BJ (cell line): ENCODE data around the gene AKT3. TPM values are rescaled to one million over a fixed set of nuclear protein-coding genes. Genes with fewer than 3 reads are reported as not detected.

Experiments
- CTCF ChIA-PET: fragments of 350-600 bp; formaldehyde crosslinking; extraction: SDS; loops from one replicate; lab custom pipeline; 2021; ENCODE audit warnings: antibody characterized with exemption, inconsistent platforms; lab: Yijun Ruan, JAX
- POLR2A ChIA-PET: fragments of 300-600 bp; sonication (Branson Sonifier 250); formaldehyde crosslinking; extraction: SDS; loops from one replicate; lab custom pipeline; 2021; ENCODE audit warnings: antibody characterized with exemption; lab: Charles Lee
- DNase-seq: peaks from one replicate; pipeline ENCODE4 v3.0.0-alpha.2; 2011; ENCODE audit warnings: low read depth
- H3K27me3 ChIP-seq: 2 replicates; pipeline ENCODE4 v1.6.0; 2011; ENCODE audit warnings: low read length; ENCODE audit not compliant: control insufficient read depth, insufficient read depth
- H3K36me3 ChIP-seq: 2 replicates; pipeline ENCODE4 v1.5.1; 2011; ENCODE audit warnings: low read length; ENCODE audit not compliant: control insufficient read depth, insufficient read depth
- H3K4me3 ChIP-seq: 2 replicates; pipeline ENCODE4 v1.5.1; 2011; ENCODE audit warnings: low read depth, mild to moderate bottlenecking, control low read depth, low read length
- polyA plus RNA-seq: library from polyadenylated mRNA; depleted of rRNA; stranded (reverse); fragments of >200 nt; gene quantifications from 2 replicates; pipeline ENCODE4 v1.2.3, GENCODE V29; 2011
- TF ChIP-seq, protein P1 (sequence below): IDR thresholded peaks from 2 replicates; pipeline ENCODE4 v1.5.1; 2011; ENCODE audit warnings: low read depth, mild to moderate bottlenecking, control low read depth, inconsistent platforms, low read length, moderate library complexity; ENCODE audit not compliant: insufficient read depth

Gene AKT3
- polyA plus RNA-seq, 1 experiment: 23.8 TPM

DNA sequence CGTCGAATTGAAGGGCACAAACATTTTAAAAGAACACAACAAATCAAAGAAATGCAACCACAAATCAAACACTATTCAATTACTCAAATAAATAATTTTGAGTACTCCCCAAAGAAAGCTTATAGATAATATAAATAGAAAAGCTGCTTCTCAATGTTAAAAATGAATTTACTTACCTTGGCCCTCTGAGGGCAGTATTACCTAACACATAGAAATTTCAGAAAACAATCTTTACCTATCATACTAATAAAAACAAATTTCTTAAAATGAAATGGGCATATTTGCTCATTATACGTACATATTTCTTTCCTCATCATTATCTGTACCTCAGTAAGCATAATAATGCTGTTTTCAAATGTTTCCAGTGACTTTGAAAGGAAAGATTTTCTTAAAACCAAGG, 141.8 kb downstream of the AKT3 start:
- CTCF ChIA-PET: interaction anchor here (0.7 kb wide), 1 partner anchor 565 kb away, joined by 5 read pairs; no protein-coding TSS in a partner anchor
- no peak overlapping the region for H3K4me3 ChIP-seq
- DNase-seq: no peak
- H3K27me3 ChIP-seq: no peaks in the 10 kb centered on the region
- H3K36me3 ChIP-seq: no peaks in the 10 kb centered on the region
- TF ChIP-seq, protein P1, sequence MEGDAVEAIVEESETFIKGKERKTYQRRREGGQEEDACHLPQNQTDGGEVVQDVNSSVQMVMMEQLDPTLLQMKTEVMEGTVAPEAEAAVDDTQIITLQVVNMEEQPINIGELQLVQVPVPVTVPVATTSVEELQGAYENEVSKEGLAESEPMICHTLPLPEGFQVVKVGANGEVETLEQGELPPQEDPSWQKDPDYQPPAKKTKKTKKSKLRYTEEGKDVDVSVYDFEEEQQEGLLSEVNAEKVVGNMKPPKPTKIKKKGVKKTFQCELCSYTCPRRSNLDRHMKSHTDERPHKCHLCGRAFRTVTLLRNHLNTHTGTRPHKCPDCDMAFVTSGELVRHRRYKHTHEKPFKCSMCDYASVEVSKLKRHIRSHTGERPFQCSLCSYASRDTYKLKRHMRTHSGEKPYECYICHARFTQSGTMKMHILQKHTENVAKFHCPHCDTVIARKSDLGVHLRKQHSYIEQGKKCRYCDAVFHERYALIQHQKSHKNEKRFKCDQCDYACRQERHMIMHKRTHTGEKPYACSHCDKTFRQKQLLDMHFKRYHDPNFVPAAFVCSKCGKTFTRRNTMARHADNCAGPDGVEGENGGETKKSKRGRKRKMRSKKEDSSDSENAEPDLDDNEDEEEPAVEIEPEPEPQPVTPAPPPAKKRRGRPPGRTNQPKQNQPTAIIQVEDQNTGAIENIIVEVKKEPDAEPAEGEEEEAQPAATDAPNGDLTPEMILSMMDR: no peak
- POLR2A ChIA-PET: no interaction called here

DNA sequence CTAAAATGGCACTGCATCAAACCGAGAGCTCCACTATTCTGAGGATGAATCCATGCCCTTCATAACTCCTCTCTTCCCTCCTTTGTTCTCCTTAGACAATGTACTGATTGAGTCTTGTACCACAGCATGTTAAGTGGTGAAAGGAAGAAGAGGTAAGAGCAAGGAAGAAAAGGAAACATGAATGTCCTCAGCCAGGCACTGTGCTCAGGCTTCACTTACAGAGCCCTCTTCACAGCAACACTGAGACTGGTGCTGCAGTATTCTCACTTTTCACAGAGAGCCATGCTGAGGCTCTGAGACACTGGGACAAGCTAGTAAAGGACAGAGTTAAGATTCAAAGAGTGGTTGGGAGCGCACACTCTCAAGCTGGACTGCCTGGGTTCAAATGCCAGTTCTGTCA, 143.5 kb downstream of the AKT3 start:
- H3K36me3 ChIP-seq: no peaks in the 10 kb centered on the region
- ChIA-PET CTCF (interaction anchor here (0.7 kb wide), 1 partner anchor 42 kb away, joined by 3 read pairs; no protein-coding TSS in a partner anchor), POLR2A (no interaction called here)
- no peaks in the 10 kb centered on the region for H3K27me3 ChIP-seq
- DNase-seq: no peak
- TF ChIP-seq, protein P1: no peak
- no peak overlapping the region for H3K4me3 ChIP-seq

DNA sequence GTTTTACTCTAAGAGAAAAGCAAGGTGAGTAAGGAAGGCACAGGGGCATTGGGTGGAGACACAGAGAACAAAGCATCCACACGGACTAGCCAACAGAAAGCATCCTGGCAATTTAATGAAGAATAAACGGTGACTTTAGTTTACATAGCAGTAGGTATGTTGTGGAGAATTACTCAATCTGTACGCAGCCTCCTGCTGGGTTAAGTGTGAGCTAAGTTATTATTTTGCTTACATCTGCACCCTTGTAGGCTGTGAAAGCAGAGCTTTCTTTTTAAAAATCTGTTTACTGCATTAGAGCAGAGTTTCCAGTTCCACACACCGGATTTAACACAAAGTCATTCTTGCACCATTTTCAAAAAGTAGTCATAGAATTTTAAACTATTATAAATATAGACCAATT, 144.5 kb downstream of the AKT3 start:
- no peak for DNase-seq
- Histone ChIP-seq H3K27me3 (no peaks in the 10 kb centered on the region), H3K36me3 (no peaks in the 10 kb centered on the region), H3K4me3 (no peak overlapping the region)
- POLR2A ChIA-PET: no interaction called here
- CTCF ChIA-PET: interaction anchor here (1.0 to 1.2 kb wide), 2 partner anchors 11 to 17 kb away, joined by 3 read pairs; no protein-coding TSS in a partner anchor
- TF ChIP-seq, protein P1: no peak

DNA sequence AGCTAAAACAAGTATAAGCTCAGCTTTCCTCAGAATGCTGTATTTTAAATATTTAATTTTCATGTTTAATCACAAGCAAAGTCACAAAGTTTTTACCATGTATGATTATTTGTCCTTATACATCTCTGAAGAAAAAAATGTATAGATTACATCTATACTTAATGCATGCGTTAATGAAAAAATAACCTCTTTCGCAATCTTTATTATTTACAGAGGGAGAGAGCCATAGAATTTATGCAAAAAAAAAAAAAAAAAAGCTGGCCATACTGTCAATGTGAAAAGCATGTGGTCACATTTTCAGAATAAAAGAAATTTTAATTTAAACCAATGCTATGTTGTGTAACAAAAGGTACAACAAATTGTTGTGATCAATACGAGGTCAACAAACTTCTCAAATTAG, 148.2 kb downstream of the AKT3 start:
- Histone ChIP-seq H3K36me3 (no peaks in the 10 kb centered on the region), H3K27me3 (no peaks in the 10 kb centered on the region), H3K4me3 (no peak overlapping the region)
- no peak for DNase-seq
- POLR2A ChIA-PET: no interaction called here
- TF ChIP-seq, protein P1: no peak
- CTCF ChIA-PET: no interaction called here

DNA sequence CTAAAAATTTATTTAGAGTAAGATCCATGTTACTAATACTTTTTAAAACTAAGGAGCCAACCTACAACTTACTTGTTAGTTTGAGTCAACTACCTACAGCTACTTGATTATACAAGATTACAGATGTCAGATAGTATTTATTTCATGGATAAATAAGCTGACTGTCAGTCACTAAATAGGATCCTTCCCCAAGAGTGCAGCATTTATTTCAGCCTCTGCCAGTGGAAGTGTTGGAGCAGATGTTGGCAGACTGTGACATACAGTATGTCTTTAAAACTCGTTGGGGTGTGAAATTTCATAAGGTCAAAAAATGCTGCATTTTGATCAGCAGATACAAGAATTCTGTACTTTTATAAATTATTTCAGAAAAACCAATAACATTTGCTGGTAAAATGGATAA, 156.2 kb downstream of the AKT3 start:
- TF ChIP-seq, protein P1: no peak
- Histone ChIP-seq H3K4me3 (no peak overlapping the region), H3K27me3 (no peaks in the 10 kb centered on the region), H3K36me3 (no peaks in the 10 kb centered on the region)
- CTCF ChIA-PET: no interaction called here
- no peak for DNase-seq
- POLR2A ChIA-PET: interaction anchor here (0.6 kb wide), 1 partner anchor 295 kb away, joined by 3 read pairs; no protein-coding TSS in a partner anchor
